Ovary (tissue), 9 donors: ENCODE results near the gene TNNT3. TPM values are rescaled to one million over a fixed set of nuclear protein-coding genes. Genes with fewer than 3 reads are reported as not detected.

Experiments
- DNase-seq, 5 donors: peaks; one replicate each; pipeline ENCODE4 v3.0.0-alpha.2; 2019 to 2020
- H3K27ac ChIP-seq, 2 donors: fragments of 200-600 bp; one replicate each; pipeline versions ENCODE4 v1.5.1 to v1.8.0; 2019 to 2022
- H3K27me3 ChIP-seq: fragments of 200-600 bp; one replicate; pipeline ENCODE4 v1.8.0; 2022
- H3K36me3 ChIP-seq: fragments of 200-600 bp; sonication (generic); one replicate; pipeline ENCODE4 v1.5.1; 2019
- H3K4me1 ChIP-seq: one replicate; pipeline ENCODE4 v1.8.1; 2013; ENCODE audit warnings: mild to moderate bottlenecking, moderate library complexity; ENCODE audit not compliant: insufficient read depth
- H3K4me3 ChIP-seq: fragments of 200-600 bp; sonication (generic); one replicate; pipeline ENCODE4 v1.5.1; 2017
- H3K9me3 ChIP-seq, 2 donors: fragments of 200-600 bp in 1 of 2; sonication (generic) in 1 of 2; one replicate each; pipeline versions ENCODE4 v1.5.1 to v1.8.1; 2013 to 2019; ENCODE audit warnings: mild to moderate bottlenecking in 1 of 2, moderate library complexity in 1 of 2
- CTCF ChIP-seq, 3 donors: fragments of 450-650 bp in 2 of 3; fragments of 200-600 bp in 1 of 3; IDR thresholded peaks; one replicate each; pipeline versions ENCODE4 v1.5.1 to v1.8.0; 2016 to 2022; ENCODE audit warnings: antibody characterized with exemption in 3 of 3, mild to moderate bottlenecking in 1 of 3
- EP300 ChIP-seq: sonication (generic); formaldehyde crosslinking; IDR thresholded peaks from one replicate; pipeline ENCODE4 v1.6.1; 2017; ENCODE audit warnings: antibody characterized with exemption
- POLR2A ChIP-seq: fragments of 450-650 bp; IDR thresholded peaks from one replicate; pipeline ENCODE4 v1.6.1; 2017; ENCODE audit warnings: antibody characterized with exemption, mild to moderate bottlenecking, moderate library complexity
- WGBS, 3 donors: extraction: QIAGEN DNeasy Blood & Tissue Kit in 1 of 3; methylation state at CpG; one replicate each; pipeline versions ENCODE4 v1.1.5 to v1.1.7; 2013 to 2017; 5-methylcytosine and 5-hydroxymethylcytosine counted together
- intact Hi-C, 4 donors: fragments of 100-400 bp; cut with DNase I; formaldehyde crosslinking; loops; one replicate each; pipeline versions ENCODE4 v1.11.0 to v1.15.1; 2022 to 2023
- polyA plus RNA-seq, 2 donors: library from polyadenylated mRNA; stranded (reverse); fragments of 200-250 nt in 1 of 2; fragments of 350-450 nt in 1 of 2; fragmentation: Illumina TruSeq in 1 of 2; extraction: RNeasy Lipid Tissue Mini Kit (QIAGEN cat#74804) in 1 of 2; gene quantifications; one replicate each; pipeline ENCODE4 v1.2.3, GENCODE V29; 2013 to 2014
- total RNA-seq, 7 donors: library from RNA; depleted of rRNA in 2 of 7; stranded (reverse); fragments of >200 nt in 2 of 7; fragmentation: NEBNext Ultra II Directional in 3 of 7; extraction: Animal tissue kit (Norgen Biotek cat#: 25700) in 3 of 7; gene quantifications; one replicate each; pipeline versions ENCODE4 v1.1.0 to v1.2.4, GENCODE V29; 2016 to 2023
- donor health status: DM: no; HTN: no; CAD: no; lungs with moderate emphysema.
- donor health status: DM: no; HTN: no; CAD: no.
- donor health status: Bipolar disorder and iron deficiency.
- donor health status: DM: yes; HTN: yes; CAD: no.
- donor health status: DM: no; HTN: no; CAD: no.
- donor health status: DM: yes; HTN: yes; CAD: no.

Gene TNNT3
- total and polyA plus RNA-seq, 9 donors = 0.22 to 9.0 (median 2.0) TPM; not detected in 3

DNA sequence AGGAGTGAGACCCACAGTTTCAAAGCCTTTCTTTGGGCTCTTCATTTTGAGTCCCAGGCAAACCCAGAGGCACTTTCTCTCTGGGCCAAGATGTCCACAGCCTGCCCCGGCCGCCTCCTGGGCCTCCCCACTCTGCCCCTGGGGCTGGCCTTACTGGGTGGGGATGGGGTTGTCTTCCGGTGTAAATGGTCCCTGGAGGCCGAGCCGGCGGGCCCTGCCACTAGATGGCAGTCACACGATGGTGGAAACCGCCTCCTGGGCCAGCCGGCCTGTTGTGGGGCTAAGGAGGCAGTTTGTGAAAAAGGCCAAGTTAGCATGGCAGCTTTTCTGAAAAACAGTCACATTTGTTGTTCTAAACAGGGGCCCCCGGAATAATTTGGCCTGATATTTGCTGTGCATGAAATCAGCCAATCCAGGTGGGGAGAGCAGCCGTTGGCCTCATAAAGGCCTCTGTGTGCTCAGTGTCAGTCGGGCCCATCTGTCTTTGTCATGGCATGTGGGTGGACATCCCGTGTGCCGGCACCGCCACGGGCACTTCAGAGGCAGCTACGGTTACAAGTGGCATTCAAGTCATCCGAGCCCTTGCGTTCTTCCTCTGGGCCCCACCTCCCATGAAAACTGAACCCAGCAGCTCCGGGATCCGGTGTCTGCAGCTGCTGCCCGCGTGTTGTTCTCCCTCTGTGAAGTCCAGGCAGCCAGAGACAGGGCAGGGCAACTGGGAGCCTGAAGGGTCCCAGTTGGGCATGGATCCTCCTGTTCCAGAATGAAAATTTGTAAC is 34.2 kb downstream of the TNNT3 start:
- TF ChIP-seq POLR2A (no peak), CTCF (IDR thresholded peaks at IDR 0.05) (no peak), EP300 (no peak)
- 0 to 52% methylated on average over 1 to 5 of the region's 23 CpGs; no CpG with 5 or more reads in 1 of the 3 donors for WGBS, 3 donors
- Histone ChIP-seq H3K27ac (peak overlapping the region in 1 of 2 donors; percentile 64), H3K9me3 (no peaks in the 10 kb centered on the region), H3K4me1 (no peaks in the 10 kb centered on the region), H3K27me3 (no peaks in the 10 kb centered on the region), H3K4me3 (no peak overlapping the region), H3K36me3 (no peaks in the 10 kb centered on the region)
- intact Hi-C loops = no loop called here
- DNase-seq = peak in 4 of 5 donors; percentile 29 to 58 (median 42)

- Histone ChIP-seq H3K36me3 (no peaks in the 10 kb centered on the region), H3K4me3 (no peak overlapping the region), H3K9me3 (no peaks in the 10 kb centered on the region), H3K27me3 (no peaks in the 10 kb centered on the region), H3K27ac (no peak overlapping the region), H3K4me1 (no peaks in the 10 kb centered on the region)
- peak in 1 of 5 donors; percentile 13 for DNase-seq
- no peak for TF ChIP-seq EP300
- TF ChIP-seq POLR2A = no peak
- no peak for TF ChIP-seq CTCF (IDR thresholded peaks at IDR 0.05)
- intact Hi-C loops = no loop called here
- no CpG with 5 or more reads among the region's 18 CpGs for WGBS, 3 donors
These were observed 38.9 kb downstream of the TNNT3 start for GRCh38 chr11:1958367-1958766.

GRCh38 chr11:1959786-1960185 is 40.3 kb downstream of the TNNT3 start:
- TF ChIP-seq POLR2A (no peak), CTCF (IDR thresholded peaks at IDR 0.05) (no peak)
- no peaks in the 10 kb centered on the region for H3K27me3 ChIP-seq
- no peaks in the 10 kb centered on the region for H3K36me3 ChIP-seq
- 89% methylated on average over 5 of the region's 17 CpGs; no CpG with 5 or more reads in 2 of the 3 donors for WGBS, 3 donors
- H3K4me1 ChIP-seq = no peaks in the 10 kb centered on the region
- intact Hi-C loops = no loop called here
- H3K27ac ChIP-seq = no peak overlapping the region
- H3K9me3 ChIP-seq = no peaks in the 10 kb centered on the region
- no peak overlapping the region for H3K4me3 ChIP-seq
- peak in 3 of 5 donors; percentile 14 to 30 (median 16) for DNase-seq

- TF ChIP-seq EP300 (no peak), CTCF (IDR thresholded peaks at IDR 0.05) (no peak), POLR2A (no peak)
- intact Hi-C loops = no loop called here
- peak in 4 of 5 donors; percentile 16 to 35 (median 23) for DNase-seq
- no peaks in the 10 kb centered on the region for H3K27me3 ChIP-seq
- H3K9me3 ChIP-seq = no peaks in the 10 kb centered on the region
- H3K27ac ChIP-seq = no peak overlapping the region
- 95% methylated on average over 5 of the region's 20 CpGs; no CpG with 5 or more reads in 2 of the 3 donors for WGBS, 3 donors
- H3K36me3 ChIP-seq = no peaks in the 10 kb centered on the region
- no peaks in the 10 kb centered on the region for H3K4me1 ChIP-seq
- H3K4me3 ChIP-seq = no peak overlapping the region
These were observed 44.4 kb downstream of the TNNT3 start for GRCh38 chr11:1963864-1964263.
